Endothelial cell (in vitro differentiated cells): ENCODE results near the gene ATP2B1. TPM values are rescaled to one million over a fixed set of nuclear protein-coding genes. Genes with fewer than 3 reads are reported as not detected.

Source experiments
- DNase-seq: peaks from one replicate; pipeline ENCODE4 v3.0.0; 2021; ENCODE audit warnings: low spot score
- H3K27ac Mint-ChIP-seq: one replicate; pipeline ENCODE4 v1.8.0; 2021; ENCODE audit warnings: mixed read lengths, inconsistent platforms; ENCODE audit not compliant: unreplicated experiment
- H3K27me3 Mint-ChIP-seq: one replicate; pipeline ENCODE4 v1.8.0; 2021; ENCODE audit warnings: mild to moderate bottlenecking, moderate library complexity, mixed read lengths, inconsistent platforms; ENCODE audit not compliant: unreplicated experiment
- H3K36me3 Mint-ChIP-seq: one replicate; pipeline ENCODE4 v1.8.0; 2021; ENCODE audit warnings: mild to moderate bottlenecking, low read depth, mixed read lengths, inconsistent platforms; ENCODE audit not compliant: unreplicated experiment
- H3K4me1 Mint-ChIP-seq: one replicate; pipeline ENCODE4 v1.8.0; 2021; ENCODE audit warnings: mild to moderate bottlenecking, mixed read lengths, inconsistent platforms; ENCODE audit not compliant: unreplicated experiment
- H3K4me3 Mint-ChIP-seq: one replicate; pipeline ENCODE4 v1.8.0; 2021; ENCODE audit warnings: mild to moderate bottlenecking, mixed read lengths, inconsistent platforms; ENCODE audit not compliant: unreplicated experiment
- H3K9me3 Mint-ChIP-seq: one replicate; pipeline ENCODE4 v1.8.0; 2021; ENCODE audit warnings: mixed read lengths, inconsistent platforms; ENCODE audit not compliant: unreplicated experiment
- total RNA-seq: library from RNA; stranded (reverse); fragmentation: NEBNext Ultra II Directional; extraction: Animal tissue kit (Norgen Biotek cat#: 25700); gene quantifications from one replicate; pipeline ENCODE4 v1.2.1, GENCODE V29; 2021; ENCODE audit not compliant: unreplicated experiment
- TF ChIP-seq, protein P1 (sequence below): fragments of 200-600 bp; sonication (generic); IDR thresholded peaks from one replicate; pipeline ENCODE4 v1.5.0; 2021; ENCODE audit warnings: antibody characterized with exemption; ENCODE audit not compliant: unreplicated experiment

ATP2B1 gene
- total RNA-seq, 1 donor from 2014 or later: 33.0 TPM

DNA sequence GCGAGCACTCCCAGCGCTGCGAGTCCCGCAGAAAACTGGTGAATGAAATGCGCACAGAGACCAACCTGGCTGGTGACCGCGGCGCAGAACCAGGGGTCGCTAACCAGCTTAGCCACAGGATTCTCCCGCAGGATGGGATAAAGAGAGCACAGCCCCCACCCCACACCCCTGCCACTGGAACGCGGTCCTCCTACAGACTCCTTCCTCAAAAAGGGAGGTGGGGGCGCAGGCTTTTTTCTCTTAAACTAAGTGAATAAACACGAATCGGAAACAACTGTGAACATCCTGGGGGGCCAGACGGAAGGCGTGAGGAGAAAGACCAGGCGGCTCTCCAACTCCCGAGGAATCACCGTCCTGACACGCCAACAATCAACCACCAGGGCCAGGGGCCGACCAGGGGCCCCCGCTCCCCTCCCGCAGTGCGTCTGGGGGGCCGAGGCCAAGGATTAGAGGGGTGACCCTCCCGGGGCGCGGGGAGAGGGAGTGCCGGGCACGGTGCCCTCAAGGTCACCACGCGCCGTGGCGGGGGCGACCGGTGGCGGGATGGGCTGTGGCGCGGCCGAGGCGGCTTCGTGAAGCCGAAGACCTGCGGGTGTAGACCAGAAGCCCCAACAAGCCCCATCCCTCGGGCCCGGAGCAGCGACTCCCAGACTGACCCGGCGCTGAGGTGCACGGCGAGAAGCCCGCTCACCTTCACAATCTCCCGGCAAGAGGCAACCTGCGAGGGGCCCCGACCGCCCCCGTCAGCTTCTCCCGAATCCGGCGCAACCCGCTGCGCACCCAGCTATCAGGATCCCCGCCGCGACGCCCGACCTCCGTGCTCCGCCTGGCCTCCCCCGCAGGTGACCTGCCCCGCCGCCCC is 704 bp downstream of the ATP2B1 start:
- Mint-ChIP-seq H3K4me3 (peak overlapping the region; percentile 96), H3K36me3 (peaks cover 15% of the 10 kb centered on the region), H3K27me3 (peaks cover 21% of the 10 kb centered on the region), H3K9me3 (no peaks in the 10 kb centered on the region), H3K4me1 (peaks cover 12% of the 10 kb centered on the region), H3K27ac (peak overlapping the region; percentile 77)
- TF ChIP-seq, protein P1, sequence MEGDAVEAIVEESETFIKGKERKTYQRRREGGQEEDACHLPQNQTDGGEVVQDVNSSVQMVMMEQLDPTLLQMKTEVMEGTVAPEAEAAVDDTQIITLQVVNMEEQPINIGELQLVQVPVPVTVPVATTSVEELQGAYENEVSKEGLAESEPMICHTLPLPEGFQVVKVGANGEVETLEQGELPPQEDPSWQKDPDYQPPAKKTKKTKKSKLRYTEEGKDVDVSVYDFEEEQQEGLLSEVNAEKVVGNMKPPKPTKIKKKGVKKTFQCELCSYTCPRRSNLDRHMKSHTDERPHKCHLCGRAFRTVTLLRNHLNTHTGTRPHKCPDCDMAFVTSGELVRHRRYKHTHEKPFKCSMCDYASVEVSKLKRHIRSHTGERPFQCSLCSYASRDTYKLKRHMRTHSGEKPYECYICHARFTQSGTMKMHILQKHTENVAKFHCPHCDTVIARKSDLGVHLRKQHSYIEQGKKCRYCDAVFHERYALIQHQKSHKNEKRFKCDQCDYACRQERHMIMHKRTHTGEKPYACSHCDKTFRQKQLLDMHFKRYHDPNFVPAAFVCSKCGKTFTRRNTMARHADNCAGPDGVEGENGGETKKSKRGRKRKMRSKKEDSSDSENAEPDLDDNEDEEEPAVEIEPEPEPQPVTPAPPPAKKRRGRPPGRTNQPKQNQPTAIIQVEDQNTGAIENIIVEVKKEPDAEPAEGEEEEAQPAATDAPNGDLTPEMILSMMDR: no peak
- peak; percentile 48 for DNase-seq

DNA sequence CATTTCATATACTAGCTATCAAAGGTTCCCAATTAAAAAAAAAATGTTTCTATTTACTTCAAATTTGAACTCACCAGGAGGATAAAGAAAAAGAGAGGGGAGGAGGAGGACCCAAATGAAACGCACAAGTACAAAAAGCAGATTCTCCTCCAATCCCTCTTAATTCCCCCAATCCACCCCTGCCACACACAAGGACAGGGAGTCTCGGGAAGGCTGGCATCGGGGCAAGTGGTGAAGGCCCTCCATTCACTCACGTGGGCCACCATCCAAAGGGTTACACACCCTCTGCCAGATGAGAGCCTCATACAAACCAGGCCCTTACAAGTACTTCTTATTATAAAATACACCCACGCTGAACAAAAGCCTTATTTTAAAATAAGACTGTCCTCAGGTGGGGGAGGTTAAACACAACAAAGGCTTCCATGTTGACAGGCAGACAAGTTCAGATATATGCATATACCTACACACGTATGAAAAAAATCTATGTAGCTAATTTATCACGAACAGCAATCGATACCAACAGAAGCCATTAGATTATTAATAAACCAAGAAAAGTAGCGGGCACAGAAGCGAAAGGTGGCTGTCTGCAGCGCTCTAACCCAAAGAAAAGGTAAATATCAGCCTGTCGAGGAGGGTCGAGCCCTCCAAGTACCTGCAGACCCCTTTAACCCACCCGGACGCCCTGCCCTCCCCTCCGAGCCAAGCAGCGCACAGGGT is 1.5 kb downstream of the ATP2B1 start:
- Mint-ChIP-seq H3K4me1 (peaks cover 12% of the 10 kb centered on the region), H3K9me3 (no peaks in the 10 kb centered on the region), H3K27ac (peak overlapping the region; percentile 77), H3K27me3 (peaks cover 21% of the 10 kb centered on the region), H3K36me3 (peaks cover 15% of the 10 kb centered on the region), H3K4me3 (peak overlapping the region; percentile 96)
- TF ChIP-seq, protein P1: no peak
- DNase-seq: no peak

DNA sequence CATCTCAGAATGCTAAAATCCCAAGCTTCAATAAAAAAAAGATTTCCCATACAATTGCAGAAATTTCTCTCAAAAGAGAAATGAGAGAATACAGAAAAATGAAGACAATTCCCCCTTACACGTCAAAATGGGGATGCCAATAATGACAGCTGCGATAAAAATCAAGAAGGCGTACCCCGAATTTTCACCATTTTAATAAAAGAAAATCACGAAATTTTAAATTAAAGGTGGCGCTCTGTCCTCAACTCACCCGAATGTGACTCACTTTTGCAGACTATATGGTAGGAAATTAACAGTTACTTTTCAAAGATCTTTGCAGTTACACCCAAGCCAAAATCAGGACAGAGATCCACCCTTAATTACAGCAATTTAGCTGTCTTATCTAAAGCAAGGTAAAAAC is 2.1 kb downstream of the ATP2B1 start:
- peaks cover 21% of the 10 kb centered on the region for H3K27me3 Mint-ChIP-seq
- TF ChIP-seq, protein P1: no peak
- H3K4me1 Mint-ChIP-seq: peaks cover 12% of the 10 kb centered on the region
- no peak for DNase-seq
- no peaks in the 10 kb centered on the region for H3K9me3 Mint-ChIP-seq
- H3K4me3 Mint-ChIP-seq: peak overlapping the region; percentile 96
- no peak overlapping the region for H3K27ac Mint-ChIP-seq
- H3K36me3 Mint-ChIP-seq: peaks cover 15% of the 10 kb centered on the region

DNA sequence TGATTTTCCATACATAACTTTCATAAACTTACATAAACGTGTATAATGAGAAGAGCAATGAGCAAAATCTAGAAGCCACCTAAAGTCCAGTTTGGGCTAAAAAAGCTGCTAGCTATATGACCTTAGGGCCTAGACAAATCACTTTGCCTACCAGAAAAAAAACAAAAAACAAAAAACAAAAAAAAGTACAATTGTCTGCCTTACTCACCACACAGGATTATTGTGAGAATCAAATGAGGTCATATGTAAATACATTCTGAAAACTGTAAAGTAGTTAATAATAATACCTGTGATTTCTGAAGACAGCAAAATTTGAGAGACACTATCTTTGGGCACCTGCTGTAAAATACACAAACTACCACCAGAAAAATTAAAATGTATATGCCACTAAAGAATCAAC is 4.2 kb downstream of the ATP2B1 start:
- H3K4me3 Mint-ChIP-seq: no peak overlapping the region
- no peak overlapping the region for H3K27ac Mint-ChIP-seq
- H3K27me3 Mint-ChIP-seq: peaks cover 14% of the 10 kb centered on the region
- TF ChIP-seq, protein P1: no peak
- peaks cover 9% of the 10 kb centered on the region for H3K4me1 Mint-ChIP-seq
- no peaks in the 10 kb centered on the region for H3K9me3 Mint-ChIP-seq
- DNase-seq: no peak
- peaks cover 7% of the 10 kb centered on the region for H3K36me3 Mint-ChIP-seq

DNA sequence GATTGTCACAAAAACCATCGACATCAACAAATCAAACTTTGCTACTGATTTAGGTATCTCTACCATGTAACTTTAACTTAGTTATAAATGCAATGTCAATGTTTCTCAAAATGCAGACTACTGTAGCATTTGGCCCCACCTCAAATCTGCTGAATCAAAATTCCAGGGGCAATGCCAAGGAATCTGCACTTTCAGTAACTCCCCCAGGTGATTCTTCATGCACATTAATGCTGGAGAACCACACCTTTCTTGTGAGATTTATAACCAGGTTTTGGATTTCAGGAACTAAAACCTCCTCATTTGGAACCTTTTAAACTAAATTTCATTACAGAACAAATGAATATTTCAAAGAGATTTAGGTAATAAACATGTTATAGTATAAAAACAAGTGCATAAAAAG is 4.9 kb downstream of the ATP2B1 start:
- Mint-ChIP-seq H3K36me3 (peaks cover 7% of the 10 kb centered on the region), H3K27ac (no peak overlapping the region), H3K9me3 (no peaks in the 10 kb centered on the region), H3K4me1 (peaks cover 9% of the 10 kb centered on the region), H3K27me3 (peaks cover 14% of the 10 kb centered on the region), H3K4me3 (no peak overlapping the region)
- TF ChIP-seq, protein P1: no peak
- DNase-seq: no peak
